Measurements from ENCODE around the gene RHOD. TPM values are rescaled to one million over a fixed set of nuclear protein-coding genes. Genes with fewer than 3 reads are reported as not detected.

RHOD gene
- total RNA-seq, 1 donor from 2014 or later, result 19.5 TPM

DNA sequence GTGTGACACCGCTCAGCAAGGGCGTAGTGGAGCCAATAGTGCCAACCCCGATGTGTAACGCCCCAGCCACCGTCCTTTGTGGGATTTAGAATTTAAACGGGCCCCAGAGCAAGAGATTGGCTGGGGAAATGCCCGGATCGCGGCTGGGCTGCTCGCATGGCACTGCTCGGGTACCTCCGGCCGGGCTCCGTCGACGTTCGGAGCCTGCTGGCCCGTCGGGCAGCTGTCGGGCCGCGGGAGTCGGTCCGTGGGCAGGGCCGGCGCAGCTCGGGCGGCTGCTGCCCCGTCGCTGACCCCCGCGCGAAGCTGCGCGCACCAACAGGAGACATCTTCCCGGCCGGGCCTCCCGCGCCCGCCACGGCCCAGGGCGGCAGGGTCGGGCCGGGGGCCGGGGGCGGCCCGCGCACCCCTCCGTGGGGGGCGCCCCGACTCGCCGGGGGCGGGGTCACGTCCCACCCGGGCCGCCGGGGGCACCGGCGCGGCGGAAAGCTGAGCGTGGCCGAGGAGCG lies 61.1 kb downstream of the RHOD start:
- Mint-ChIP-seq H3K36me3 (no peaks in the 10 kb centered on the region), H3K4me1 (peaks cover 32% of the 10 kb centered on the region), H3K27ac (peak overlapping the region; percentile 96), H3K9me3 (no peaks in the 10 kb centered on the region), H3K27me3 (ENCODE audit: low read depth) (no peaks in the 10 kb centered on the region), H3K4me3 (peak overlapping the region; percentile 66)
- TF ChIP-seq CTCF (IDR thresholded peaks at IDR 0.05; ENCODE audit: unreplicated experiment), result no peak
- peak; percentile 34 to 53 for DNase-seq (ENCODE audit: low spot score in 2 of 2, unreplicated experiment in 2 of 2)

- H3K27me3 Mint-ChIP-seq (ENCODE audit: low read depth), result no peaks in the 10 kb centered on the region
- no peaks in the 10 kb centered on the region for H3K36me3 Mint-ChIP-seq
- no peak for TF ChIP-seq CTCF (IDR thresholded peaks at IDR 0.05; ENCODE audit: unreplicated experiment)
- H3K9me3 Mint-ChIP-seq, result no peaks in the 10 kb centered on the region
- peak; percentile 41 to 69 for DNase-seq (ENCODE audit: low spot score in 2 of 2, unreplicated experiment in 2 of 2)
- H3K27ac Mint-ChIP-seq, result peak overlapping the region; percentile 81
- H3K4me1 Mint-ChIP-seq, result peaks cover 37% of the 10 kb centered on the region
- H3K4me3 Mint-ChIP-seq, result peak overlapping the region; percentile 50
Observed at GRCh38 chr11:67118181-67118766, 61.6 kb downstream of the RHOD start.

DNA sequence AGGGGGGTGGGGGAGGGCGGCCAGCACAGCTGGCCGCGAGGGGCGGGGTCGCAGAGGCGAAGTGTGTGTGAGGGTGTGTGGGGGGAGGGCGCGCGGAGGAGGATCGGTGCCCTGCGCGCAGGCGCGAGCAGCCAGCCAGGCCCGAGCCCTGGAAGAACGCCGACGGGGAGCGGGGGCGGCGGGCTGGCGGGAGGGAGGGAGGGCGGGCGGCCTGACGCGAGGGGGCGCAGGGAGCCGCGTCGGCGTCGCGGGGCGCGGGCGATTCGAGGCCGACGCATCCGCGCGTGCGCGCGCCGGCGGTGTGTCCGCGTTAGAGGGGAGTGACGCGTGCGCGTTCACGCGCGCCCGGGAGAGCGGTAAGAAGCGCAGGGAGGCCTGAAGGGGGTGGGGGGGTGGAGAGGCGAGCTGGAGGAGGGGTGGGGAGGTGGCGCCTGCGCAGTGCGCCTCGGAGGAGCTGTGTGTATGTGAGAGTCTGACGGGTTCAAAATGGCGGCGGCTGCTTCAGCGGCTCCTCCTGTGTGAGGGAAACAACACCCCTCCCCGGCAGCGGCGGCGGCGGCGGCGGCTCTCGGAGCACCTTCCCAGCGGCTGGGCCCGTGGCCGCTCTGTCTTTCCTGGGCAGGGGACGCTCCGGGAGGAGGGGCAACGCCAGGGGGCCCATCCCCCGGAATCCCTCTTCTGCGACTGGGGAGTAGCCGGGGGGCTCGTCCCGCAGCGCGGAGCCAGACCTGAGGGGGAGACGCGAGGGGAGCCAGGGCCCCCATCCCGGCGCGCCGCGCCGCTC lies 62.3 kb downstream of the RHOD start, which contains the start of gene KDM2A:
Gene KDM2A (plus strand): TSS at position 463 of the 784 bp plus-strand sequence. CDS start 2,054 bp downstream, outside the sequence.
- Mint-ChIP-seq H3K27ac (peak within 1 kb of the TSS; percentile 99), H3K9me3 (no peaks in the 10 kb centered on the region), H3K36me3 (no peaks in the 10 kb centered on the region), H3K4me1 (peaks cover 43% of the 10 kb centered on the region), H3K4me3 (peak within 1 kb of the TSS; percentile 99), H3K27me3 (ENCODE audit: low read depth) (no peaks in the 10 kb centered on the region)
- DNase-seq (ENCODE audit: low spot score in 2 of 2, unreplicated experiment in 2 of 2), result peak; percentile 96 to 99
- TF ChIP-seq CTCF (IDR thresholded peaks at IDR 0.05; ENCODE audit: unreplicated experiment), result no peak

DNA sequence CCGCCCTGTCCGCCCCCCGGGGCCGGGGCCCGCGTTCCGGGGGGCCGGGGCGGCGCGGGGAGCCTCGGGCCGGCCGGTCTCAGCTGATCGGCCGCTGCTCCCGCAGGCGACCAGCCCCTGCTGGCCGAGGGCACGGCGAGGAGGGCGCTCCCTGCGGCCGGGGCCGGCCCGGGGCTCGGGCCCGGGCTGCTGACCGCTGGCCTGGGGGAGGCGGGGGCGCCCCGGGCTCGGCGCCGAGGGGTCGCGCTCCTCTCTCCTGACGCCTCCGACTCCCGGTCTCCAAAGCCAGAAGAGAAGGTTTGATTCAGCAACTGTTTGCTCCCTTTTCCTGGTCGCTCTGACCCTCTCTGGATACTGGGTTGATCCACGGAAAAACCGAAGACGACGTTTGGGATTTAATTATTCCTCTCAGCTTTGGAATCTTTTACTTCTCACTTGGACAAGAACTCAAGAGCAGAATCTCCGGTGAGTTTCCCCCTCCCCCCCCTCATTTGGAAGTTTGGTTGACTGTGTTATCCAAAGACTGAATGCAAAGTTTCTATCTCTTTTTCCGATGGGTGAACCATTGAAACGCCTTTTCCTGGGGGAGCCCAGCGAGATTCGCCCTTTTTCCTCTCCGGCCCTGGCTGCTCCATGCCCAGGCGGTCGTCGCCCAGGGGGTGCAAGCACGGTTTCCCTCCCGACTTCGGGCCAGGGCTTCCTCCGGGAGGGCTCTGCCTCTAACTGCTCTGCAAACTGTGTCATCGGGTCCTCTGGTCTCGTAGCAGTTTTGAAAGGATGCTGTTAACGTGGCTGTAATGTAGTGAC lies 63.1 kb downstream of the RHOD start:
- Mint-ChIP-seq H3K4me3 (peak overlapping the region; percentile 99), H3K27ac (peak overlapping the region; percentile 99), H3K27me3 (ENCODE audit: low read depth) (no peaks in the 10 kb centered on the region), H3K9me3 (no peaks in the 10 kb centered on the region), H3K4me1 (peaks cover 43% of the 10 kb centered on the region), H3K36me3 (no peaks in the 10 kb centered on the region)
- DNase-seq (ENCODE audit: low spot score in 2 of 2, unreplicated experiment in 2 of 2), result peak in 1 of 2 experiments; percentile 43
- no peak for TF ChIP-seq CTCF (IDR thresholded peaks at IDR 0.05; ENCODE audit: unreplicated experiment)

GRCh38 chr11:67120456-67120855 lies 63.8 kb downstream of the RHOD start:
- Mint-ChIP-seq H3K27me3 (ENCODE audit: low read depth) (no peaks in the 10 kb centered on the region), H3K4me1 (peaks cover 43% of the 10 kb centered on the region), H3K4me3 (peak overlapping the region; percentile 99), H3K27ac (peak overlapping the region; percentile 99), H3K9me3 (no peaks in the 10 kb centered on the region), H3K36me3 (peaks cover 3% of the 10 kb centered on the region)
- TF ChIP-seq CTCF (IDR thresholded peaks at IDR 0.05; ENCODE audit: unreplicated experiment), result no peak
- no peak for DNase-seq (ENCODE audit: low spot score in 2 of 2, unreplicated experiment in 2 of 2)

Measured in mesothelial cell of epicardium (in vitro differentiated cells).